Skin epidermis (tissue), 12 donors: Measurements from ENCODE around the gene KRT9.
"Not testable (repeated sequence)": the region's sequence is repeated elsewhere in the genome, so short reads cannot be mapped to it uniquely, and the experiment has no call there.

ENCODE experiments used
- H3K27ac ChIP-seq, 21 experiments: fragments of 200-600 bp; sonication (generic) in 11 of 21; one replicate each; pipeline ENCODE4 v1.5.0; 2020; ENCODE audit warnings: mild to moderate bottlenecking in 3 of 21, inconsistent platforms in 2 of 21, moderate library complexity in 2 of 21
- H3K4me3 ChIP-seq, 7 experiments: fragments of 200-600 bp; sonication (generic) in 2 of 7; one replicate each; pipeline ENCODE4 v1.5.0; 2020; ENCODE audit warnings: inconsistent platforms in 2 of 7, mild to moderate bottlenecking in 2 of 7, moderate library complexity in 1 of 7

KRT9 gene

DNA sequence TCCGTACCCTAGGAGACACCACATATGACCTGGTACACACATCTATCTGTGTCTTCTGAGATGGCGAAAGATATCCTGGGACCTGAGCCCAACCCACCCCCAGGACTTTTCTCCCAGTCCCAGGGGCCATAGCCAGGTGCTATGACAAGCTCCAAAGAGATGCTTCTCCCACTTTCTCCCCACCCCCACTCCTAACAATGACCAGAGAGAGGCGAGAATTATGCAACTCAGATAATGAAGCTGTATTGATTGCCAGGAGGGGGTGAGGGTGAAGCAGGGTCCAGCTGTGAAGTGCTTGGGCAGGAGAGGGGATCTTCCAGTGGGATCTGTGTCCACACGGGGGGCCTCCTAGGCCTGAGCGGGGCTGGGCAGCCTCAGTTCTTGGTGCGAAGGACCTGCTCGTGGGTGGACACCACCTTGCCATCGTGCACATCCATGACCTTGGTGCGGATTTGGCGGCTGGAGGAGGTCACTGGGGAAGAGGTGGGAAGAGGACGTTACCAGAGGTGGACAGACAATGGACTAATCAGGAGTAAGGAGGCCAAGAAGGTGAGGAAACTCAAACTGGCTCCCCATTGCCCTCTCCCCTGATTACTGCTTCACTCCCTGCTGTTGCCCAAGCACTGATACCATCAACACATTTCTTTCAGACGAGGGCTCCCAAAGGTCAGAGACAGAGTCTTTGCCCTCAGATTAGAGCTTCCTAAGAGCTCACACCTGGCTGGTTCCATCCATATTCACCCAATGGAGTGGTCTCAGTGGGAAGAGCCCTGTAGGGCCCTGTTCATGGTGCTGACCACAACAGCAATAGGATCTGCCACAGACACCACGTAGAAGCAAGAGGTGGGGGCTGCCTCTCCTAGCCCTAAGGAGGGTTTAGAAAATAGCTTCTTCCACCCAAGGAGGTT is 10.5 kb upstream of the KRT9 start:
- H3K4me3 ChIP-seq: peak overlapping the region in 5 of 7 experiments; percentile 15 to 50 (median 44)

DNA sequence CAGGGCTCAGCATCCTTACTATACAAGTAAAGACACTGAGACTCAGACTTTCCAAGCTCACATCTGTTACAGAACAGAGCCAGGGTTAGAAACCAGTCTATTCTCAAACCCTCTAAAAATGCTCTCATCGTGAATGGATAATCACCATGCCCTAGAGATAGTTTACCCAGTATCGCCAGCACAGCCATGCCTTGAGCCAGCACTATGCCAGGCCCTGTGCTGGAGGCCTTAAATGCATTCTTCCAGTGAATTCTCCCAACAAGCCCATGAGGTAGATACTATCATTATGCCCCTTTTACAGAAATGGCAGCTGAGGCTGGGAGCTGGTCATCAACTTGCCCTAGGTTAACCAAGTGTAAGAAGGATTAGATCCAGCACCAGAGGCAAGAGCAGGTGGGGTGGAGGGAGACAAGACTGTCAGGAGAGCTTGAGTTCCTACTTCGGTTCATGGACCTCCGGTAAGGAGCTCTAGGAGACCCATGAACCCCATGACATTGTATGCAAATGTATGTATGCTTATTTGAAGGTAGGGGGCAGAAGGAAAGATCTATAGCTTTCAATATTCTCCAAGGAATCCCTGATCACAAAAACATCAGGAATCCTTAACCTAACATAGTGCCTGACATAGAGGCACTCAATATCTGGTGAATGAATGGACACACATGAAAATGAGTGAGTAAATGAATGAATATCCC is 9.7 kb upstream of the KRT9 start:
- peak overlapping the region in 17 of 21 experiments; percentile 16 to 91 (median 70) for H3K27ac ChIP-seq
- H3K4me3 ChIP-seq: peak overlapping the region in 2 of 7 experiments; percentile 44 to 50

More for the DNA sequence above, 10.5 kb upstream of the KRT9 start:
- H3K27ac ChIP-seq: peak overlapping the region in 20 of 21 experiments; percentile 5 to 91 (median 74)

DNA sequence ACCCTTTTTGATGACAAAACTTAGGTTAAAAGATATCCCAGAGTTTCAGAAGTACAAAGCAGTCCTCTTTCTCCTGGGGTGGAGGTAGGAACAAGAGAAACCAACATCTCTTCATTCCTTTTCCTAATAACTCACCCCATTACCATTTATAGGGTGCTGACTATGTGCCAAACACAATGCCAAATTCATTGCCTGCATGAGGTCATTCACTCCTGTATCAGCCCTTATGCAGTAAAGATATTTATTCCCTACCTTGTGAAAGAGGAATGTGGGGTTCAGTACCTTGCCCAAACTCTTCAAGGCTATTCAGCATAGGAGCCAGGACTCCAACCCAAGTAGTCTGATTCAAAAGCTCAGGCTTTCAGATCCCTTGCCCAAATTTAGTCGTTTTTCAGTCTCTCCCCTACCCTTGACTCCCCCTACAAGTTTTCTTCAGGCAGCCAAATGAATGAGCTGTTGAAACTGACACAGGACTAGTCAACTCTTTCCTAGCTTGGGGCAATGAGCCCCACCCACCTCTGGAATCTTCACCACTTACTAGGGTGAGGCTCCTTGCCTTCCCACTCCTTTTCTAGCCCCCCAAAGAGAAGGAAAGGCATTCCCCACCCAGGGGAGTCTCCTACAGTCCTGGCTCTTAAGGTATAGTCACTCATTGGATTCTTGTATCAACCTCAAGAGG is 9.0 kb upstream of the KRT9 start:
- Histone ChIP-seq H3K4me3 (no peak overlapping the region), H3K27ac (peak overlapping the region in 17 of 21 experiments; percentile 20 to 91 (median 72))

DNA sequence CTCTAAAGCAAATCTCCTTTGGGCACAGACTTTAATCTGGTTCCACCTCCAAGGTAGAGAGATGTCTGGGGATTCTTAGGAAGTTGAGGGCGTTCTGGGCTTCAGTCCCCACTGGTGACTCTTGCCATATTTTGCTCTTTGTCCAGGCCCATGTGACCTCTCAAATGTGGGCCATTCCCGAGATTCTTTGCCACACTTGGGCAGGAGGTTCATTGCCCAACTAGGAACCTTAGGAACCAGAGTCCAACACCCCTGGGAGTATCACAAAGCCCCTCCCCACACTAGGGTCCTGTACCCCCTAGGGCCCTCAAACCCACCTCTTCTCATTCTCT is 8.4 kb upstream of the KRT9 start:
- H3K27ac ChIP-seq: peak overlapping the region in 18 of 21 experiments; percentile 22 to 91 (median 71)
- no peak overlapping the region for H3K4me3 ChIP-seq

DNA sequence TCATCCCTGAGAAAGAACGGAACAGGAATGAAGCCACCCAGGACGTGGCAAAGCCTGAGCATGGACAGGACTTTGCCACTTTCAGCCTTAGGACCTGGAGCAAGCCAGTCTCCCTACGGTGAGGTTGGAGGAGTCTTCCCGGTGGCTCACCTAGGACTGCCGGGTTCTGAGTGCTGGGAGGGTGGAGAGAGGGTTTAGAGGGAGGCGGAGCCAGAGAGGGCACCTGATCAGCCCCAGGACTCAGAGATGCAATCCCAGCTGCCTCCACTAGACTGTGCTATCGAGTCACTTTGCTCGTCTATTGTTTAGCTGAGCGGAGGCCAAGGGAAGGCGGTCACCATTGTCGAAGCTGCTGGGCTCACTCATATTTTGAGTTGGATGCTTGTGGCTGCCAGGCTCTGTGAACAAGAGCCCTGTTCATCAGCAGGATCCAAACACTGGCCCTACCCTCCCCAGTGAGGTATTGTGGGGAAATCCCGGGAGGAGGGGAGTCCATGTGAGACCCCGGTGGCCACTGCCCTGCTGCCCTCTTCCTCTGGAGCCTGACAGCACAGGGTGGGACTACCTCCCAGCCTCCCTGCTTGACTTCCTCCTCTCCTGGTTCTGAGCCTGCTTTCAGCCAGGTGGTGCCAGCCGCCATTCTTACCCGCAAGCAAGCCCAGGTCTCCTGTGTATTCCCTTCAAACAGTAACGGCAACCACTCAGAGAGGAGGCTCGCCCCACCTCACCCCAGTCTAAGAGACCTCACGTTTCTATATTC is 7.8 kb upstream of the KRT9 start:
- H3K4me3 ChIP-seq: peak overlapping the region in 1 of 7 experiments; percentile 9

DNA sequence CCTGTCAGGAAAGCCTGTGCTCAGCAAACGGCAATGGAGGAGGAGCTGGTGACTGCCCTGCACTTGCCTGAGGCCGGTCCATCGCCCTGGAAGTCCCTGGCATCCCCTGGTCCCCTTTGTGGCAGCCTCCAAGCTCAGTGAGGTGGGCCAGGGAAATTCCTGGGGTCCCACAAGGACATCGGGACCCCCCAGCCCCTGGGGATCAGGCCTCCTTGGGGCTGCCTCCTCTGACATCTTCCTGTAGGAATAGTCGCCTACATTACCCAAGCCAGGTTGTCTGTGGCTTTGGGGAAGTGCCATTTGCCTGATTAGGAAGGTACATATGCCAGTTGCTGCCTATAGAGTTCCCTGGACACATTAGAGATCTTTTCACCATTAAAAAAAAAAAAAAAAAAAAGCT is 7.1 kb upstream of the KRT9 start:
- Histone ChIP-seq H3K27ac (peak overlapping the region in 18 of 21 experiments; percentile 1 to 91 (median 46)), H3K4me3 (peak overlapping the region in 1 of 7 experiments; percentile 9)

More for the DNA sequence above, 7.8 kb upstream of the KRT9 start:
- H3K27ac ChIP-seq: peak overlapping the region in 19 of 21 experiments; percentile 10 to 91 (median 70)

DNA sequence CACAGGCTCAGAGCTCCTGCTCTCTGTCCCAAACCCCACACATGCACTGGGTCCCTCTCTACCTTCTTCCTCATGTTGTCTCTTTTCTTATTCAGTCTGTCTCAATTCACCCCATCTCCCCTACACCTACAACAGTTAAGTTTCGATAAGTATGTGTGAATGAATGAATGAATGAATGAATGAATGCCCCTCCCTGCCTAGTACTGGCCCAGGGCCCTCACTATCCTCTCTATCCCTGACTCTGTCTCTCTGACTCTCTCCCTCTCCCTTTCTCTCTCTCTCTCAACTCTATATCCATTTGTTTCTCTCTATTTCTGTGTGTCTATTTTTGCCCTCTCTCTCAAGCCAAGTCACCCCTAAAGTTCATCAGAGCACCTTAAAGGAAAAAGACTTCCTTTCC is 6.7 kb upstream of the KRT9 start:
- peak overlapping the region in 9 of 21 experiments; percentile 1 to 89 (median 70) for H3K27ac ChIP-seq
- H3K4me3 ChIP-seq: no peak overlapping the region

DNA sequence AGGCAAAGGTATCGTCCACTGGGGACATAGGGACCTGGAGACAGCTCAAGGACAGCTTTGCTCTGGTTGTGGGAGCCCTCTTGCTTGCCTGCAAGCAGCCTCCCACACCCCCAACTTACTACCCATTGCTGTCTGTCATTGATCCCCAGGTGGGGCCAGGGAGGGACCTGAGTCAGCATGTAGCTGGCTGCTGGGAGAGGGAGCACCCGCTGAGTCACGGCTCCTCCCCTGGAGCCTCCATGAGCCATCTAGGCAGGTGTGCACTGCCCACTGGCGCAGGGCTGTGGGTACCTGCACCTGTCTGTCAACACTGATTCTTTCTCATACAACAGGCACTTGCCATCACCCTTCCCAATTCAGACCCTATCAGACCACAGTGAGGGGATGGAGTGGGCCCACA is 4.9 kb upstream of the KRT9 start:
- H3K27ac ChIP-seq: peak overlapping the region in 1 of 21 experiments; percentile 16

DNA sequence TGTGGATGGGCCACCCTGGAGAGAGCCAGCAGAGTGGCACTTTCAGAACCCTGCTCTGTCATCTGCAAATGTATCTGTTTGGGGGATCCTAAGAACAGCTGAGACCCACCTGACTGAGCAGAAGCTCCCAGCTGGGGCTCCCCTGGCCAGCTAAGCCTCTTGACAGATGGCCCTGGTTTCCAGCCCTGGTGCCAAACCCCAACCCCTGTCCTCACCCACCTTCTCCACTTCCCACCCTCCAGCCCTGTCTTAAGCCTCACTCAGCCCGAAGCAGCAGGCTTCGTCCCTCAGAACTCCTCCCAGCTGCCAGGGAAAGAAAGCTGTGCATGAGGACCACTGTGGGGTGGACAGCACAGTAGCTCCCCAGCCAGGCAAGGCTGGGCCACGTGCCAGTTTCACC is 3.5 kb upstream of the KRT9 start:
- H3K4me3 ChIP-seq: no peak overlapping the region
- no peak overlapping the region for H3K27ac ChIP-seq

More for the DNA sequence above, 4.9 kb upstream of the KRT9 start:
- not testable (repeated sequence) for H3K4me3 ChIP-seq

DNA sequence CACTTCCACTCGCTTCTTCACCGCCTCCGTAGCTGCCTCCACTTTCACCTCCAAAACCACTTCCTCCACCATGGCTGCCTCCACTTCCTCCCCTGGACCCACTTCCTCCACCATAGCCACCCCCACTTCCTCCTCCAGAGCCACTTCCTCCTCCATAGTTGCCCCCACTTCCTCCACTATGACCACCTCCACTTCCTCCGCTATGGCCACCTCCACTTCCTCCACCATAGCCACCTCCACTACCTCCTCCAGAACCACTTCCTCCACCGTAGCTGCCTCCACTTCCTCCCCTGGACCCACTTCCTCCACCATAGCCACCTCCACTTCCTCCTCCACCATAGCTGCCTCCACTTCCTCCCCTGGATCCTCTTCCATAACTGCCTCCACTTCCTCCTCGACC is 4.5 kb downstream of the KRT9 start:
- Histone ChIP-seq H3K27ac (no peak overlapping the region), H3K4me3 (no peak overlapping the region)

DNA sequence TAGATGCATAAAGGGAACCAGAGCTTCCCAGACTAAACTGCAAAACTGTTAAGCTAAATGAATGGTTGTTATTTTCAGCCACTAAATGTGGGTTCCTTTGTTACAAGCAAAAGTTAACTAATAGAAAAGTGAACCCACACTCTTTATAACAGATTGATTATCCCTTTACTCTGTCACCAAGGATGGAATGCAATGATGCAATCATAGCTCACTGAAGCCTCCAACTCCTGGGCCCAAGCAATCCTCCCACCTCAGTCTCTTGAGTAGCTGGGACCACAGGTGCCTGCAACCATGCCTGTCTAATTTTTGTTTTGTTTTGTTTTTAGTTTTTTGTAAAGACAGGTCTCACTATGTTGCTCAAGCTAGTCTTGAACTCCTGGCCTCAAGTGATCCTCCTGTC is 6.5 kb downstream of the KRT9 start:
- Histone ChIP-seq H3K4me3 (no peak overlapping the region), H3K27ac (no peak overlapping the region)

DNA sequence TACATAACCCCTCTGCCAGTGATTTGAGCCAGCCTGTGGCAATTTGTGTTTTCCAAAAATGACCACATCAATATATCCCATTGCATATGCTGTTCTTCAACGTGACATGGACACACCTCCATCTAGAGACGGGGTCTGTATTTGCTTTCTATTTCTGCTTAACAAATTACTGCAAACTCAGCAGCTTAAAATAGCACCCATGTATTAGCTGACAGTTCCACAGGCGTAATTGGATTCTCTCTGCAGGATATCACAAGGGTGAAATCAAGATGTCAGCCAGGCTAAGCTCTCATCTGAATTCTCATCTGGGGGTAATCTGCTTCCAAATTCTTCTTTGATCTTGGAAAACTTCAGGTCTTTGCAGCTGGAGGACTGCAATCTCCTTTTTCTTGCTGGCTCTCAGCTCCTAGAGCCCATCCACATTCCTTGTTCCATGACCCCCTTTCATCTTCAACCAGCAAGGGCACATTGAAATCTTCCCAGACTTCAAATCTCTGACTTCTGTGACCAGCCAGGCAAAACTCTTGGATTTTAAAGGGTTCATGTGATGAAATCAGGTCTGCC is 8.2 kb downstream of the KRT9 start:
- no peak overlapping the region for H3K4me3 ChIP-seq
- H3K27ac ChIP-seq: no peak overlapping the region

DNA sequence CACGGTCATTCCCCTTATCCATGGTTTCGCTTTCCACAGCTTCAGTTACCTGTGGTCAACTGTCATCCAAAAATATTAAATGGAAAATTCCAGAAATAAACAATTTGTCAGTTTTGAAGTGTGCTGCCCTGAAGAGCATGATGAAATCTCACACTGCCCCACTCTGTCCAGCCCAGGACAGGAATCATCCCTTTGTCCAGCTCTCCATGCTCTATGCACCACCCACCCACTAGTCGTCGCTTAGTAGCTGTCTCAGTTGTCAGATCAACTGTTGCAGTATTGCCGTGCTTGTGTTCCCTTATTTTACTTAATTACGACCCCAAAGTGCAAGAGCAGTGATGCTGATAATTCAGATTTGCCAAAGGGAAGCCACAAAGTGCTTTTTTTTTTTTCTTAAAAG is 10.3 kb downstream of the KRT9 start:
- no peak overlapping the region for H3K4me3 ChIP-seq
- no peak overlapping the region for H3K27ac ChIP-seq

DNA sequence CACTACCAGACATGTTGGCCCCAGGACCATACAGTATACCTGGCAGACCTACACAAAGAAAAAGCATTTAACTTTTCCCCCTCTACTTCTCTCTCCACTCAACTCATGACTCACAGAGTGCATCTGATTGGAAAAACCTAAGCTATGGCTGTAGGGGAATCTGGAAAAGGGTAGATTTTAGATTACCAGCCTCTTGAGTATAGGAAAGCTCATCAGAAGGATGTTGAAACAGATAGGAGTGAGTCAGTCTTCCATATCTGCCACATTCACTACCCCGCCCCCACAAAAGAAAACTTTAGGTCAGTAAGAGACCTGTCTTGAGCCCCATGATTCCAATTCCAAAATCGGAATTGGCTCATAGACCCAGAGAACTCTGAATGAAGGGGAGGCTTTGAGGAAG is 12.3 kb downstream of the KRT9 start:
- Histone ChIP-seq H3K4me3 (no peak overlapping the region), H3K27ac (peak overlapping the region in 1 of 21 experiments; percentile 21)

DNA sequence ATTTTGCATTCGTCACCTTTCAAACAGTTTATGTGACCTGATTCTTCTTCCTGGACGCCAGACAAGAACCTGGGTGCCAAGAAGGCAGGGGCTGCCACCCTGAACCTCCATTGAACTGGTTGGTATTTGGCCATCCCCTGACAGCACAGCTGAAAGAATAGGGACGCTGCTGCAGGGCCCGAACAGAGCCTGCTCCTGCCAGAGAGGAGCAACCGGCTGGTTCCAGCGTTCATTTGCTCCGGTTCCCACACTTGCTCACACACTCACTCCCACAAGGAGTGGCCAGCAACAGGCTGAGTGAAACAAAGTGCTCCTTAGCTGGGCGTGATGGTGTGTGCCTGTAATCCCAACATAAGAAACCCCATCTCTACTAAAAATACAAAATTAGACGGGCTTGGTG is 14.9 kb downstream of the KRT9 start:
- Histone ChIP-seq H3K4me3 (no peak overlapping the region), H3K27ac (no peak overlapping the region)

DNA sequence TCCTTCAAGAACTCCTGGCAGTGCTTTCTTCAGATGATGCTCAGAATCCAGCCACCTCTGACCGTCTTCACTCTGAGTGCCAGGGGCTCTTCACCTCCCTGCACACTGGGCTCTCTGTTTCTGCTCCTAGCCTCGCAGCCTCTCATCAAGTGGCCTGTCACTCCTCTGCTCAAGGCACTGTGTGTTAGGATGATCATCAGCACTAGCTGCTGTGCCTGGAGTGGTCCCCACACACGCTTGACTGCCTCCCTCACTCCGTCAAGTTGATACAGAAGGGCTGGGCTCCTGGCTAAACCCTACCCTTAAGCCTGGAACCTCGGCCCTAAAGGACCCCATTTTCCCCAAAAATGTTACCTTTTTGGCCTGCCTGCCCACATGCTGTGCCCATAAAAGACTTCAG is 15.6 kb downstream of the KRT9 start:
- Histone ChIP-seq H3K27ac (no peak overlapping the region), H3K4me3 (no peak overlapping the region)

DNA sequence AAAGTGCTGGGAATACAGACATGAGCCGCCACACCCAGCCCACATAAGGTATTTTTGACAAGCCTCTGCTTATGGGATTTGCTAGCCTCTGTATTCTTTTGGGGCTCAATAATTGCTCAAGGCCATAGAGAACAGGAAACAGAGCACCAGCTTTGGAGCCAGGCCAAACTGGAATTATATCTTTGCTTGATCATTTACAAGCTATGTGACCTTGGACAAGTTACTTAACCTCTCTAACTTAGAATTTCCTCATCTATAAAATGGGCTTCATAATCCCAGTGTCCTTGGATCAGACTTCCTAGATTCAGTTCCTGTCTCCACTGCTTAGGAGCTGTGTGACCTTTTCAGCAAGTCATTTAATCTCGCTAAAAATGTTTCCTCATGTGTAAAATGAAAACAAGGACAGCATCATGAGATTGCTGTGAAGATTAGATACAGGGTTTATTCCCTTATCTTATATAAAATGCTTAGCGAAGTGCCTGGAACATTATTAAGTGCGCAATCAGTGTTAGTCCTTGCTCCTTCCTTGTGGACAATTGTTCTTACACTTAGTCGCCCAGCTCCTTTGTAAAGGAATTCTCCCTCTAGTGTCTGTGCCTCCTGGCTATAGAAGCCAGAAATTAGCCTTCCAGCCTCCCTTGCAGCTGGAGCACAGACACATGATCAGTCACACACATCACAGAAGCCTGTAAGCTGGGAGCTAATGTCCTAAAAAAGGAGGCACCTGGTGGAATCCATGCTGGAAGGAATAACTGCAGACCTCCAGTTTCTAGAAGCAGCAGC is 16.6 kb downstream of the KRT9 start:
- no peak overlapping the region for H3K4me3 ChIP-seq
- no peak overlapping the region for H3K27ac ChIP-seq

DNA sequence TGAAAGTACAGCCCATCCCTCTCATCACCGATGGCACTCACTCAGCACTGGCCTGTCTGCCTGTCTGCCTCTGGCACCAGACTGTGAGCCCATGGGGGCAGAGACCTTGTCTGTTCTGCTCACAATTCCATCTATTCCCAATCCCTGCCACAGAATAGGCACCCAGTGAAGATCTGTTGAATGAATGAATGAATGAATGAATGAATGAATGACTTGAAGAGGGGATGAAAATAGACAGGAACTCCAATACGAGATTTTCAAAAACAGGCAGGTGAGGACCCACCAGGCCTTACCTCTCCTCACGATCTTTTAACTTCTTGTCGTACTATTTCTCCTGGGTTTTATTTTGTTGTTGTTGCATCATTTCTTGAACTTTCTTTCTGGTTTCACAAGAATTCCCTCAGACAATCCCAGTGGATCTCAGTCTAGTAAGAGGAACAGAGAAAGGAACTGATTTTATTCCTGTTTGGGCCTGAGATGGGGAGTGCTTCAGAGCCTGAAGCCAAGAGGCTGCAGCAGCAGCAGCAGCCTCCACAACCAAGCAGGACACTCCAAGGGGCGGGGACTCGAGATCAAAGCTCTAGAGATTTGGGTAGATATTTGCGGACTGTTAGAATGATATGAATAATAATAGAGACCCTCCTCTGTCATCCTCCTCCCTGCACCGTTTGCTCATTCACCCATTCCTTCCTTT is 17.7 kb downstream of the KRT9 start:
- no peak overlapping the region for H3K4me3 ChIP-seq
- H3K27ac ChIP-seq: no peak overlapping the region
